Neural progenitor cell (in vitro differentiated cells): Measurements from ENCODE around the gene C1QL2. TPM values are rescaled to one million over a fixed set of nuclear protein-coding genes. Genes with fewer than 3 reads are reported as not detected.

ENCODE experiments used
- DNase-seq: peaks from one replicate; pipeline ENCODE4 v3.0.0-alpha.2; 2016; ENCODE audit warnings: low spot score
- H2AFZ ChIP-seq: fragments of 200-600 bp; sonication (generic); replicated peaks from 2 replicates; pipeline ENCODE4 v1.6.1; 2016; ENCODE audit warnings: antibody characterized with exemption
- H3F3A ChIP-seq: fragments of 200-600 bp; sonication (generic); 2 replicates; pipeline ENCODE4 v1.6.1; 2016; ENCODE audit warnings: antibody characterized with exemption, low read depth
- H3K27ac ChIP-seq: fragments of 200-600 bp; sonication (generic); 2 replicates; pipeline ENCODE4 v1.5.1; 2016; ENCODE audit warnings: mild to moderate bottlenecking
- H3K27me3 ChIP-seq: fragments of 200-600 bp; sonication (generic); 2 replicates; pipeline ENCODE4 v1.6.1; 2016; ENCODE audit warnings: mild to moderate bottlenecking, moderate library complexity
- H3K36me3 ChIP-seq: fragments of 200-600 bp; sonication (generic); 2 replicates; pipeline ENCODE4 v1.5.1; 2016
- H3K4me1 ChIP-seq: fragments of 200-600 bp; sonication (generic); 2 replicates; pipeline ENCODE4 v1.6.1; 2016; ENCODE audit warnings: mixed run types
- H3K4me2 ChIP-seq: fragments of 200-600 bp; sonication (generic); 2 replicates; pipeline ENCODE4 v1.6.1; 2016
- H3K4me3 ChIP-seq: fragments of 200-600 bp; sonication (generic); 2 replicates; pipeline ENCODE4 v1.5.1; 2016
- H3K79me2 ChIP-seq: fragments of 200-600 bp; sonication (generic); 2 replicates; pipeline ENCODE4 v1.6.1; 2016; ENCODE audit warnings: low read depth
- H3K9ac ChIP-seq: fragments of 200-600 bp; sonication (generic); 2 replicates; pipeline ENCODE4 v1.6.1; 2016
- H3K9me3 ChIP-seq: fragments of 200-600 bp; sonication (generic); 2 replicates; pipeline ENCODE4 v1.5.1; 2016; ENCODE audit warnings: low read depth
- H4K20me1 ChIP-seq: fragments of 200-600 bp; sonication (generic); 2 replicates; pipeline ENCODE4 v1.6.1; 2016; ENCODE audit warnings: low read depth
- H3K27ac Mint-ChIP-seq: 3 replicates; pipeline ENCODE4 v1.8.0; 2021; ENCODE audit warnings: mixed read lengths
- H3K27me3 Mint-ChIP-seq: 2 replicates; pipeline ENCODE4 v1.8.0; 2022; ENCODE audit warnings: low read depth, mild to moderate bottlenecking, inconsistent platforms, moderate library complexity, mixed read lengths; ENCODE audit not compliant: insufficient read depth
- H3K36me3 Mint-ChIP-seq: 3 replicates; pipeline ENCODE4 v1.8.0; 2021; ENCODE audit warnings: mixed read lengths
- H3K4me1 Mint-ChIP-seq: 3 replicates; pipeline ENCODE4 v1.8.0; 2021; ENCODE audit warnings: mixed read lengths
- H3K4me3 Mint-ChIP-seq: 3 replicates; pipeline ENCODE4 v1.8.0; 2021; ENCODE audit warnings: mild to moderate bottlenecking, moderate library complexity, mixed read lengths
- H3K9me3 Mint-ChIP-seq: 3 replicates; pipeline ENCODE4 v1.8.0; 2020; ENCODE audit warnings: mixed read lengths
- CTCF ChIP-seq: fragments of 200-600 bp; sonication (generic); IDR thresholded peaks from 2 replicates; pipeline ENCODE4 v1.5.1; 2017; ENCODE audit warnings: antibody characterized with exemption, mild to moderate bottlenecking
- EZH2 ChIP-seq: fragments of 200-600 bp; sonication (generic); IDR thresholded peaks from 2 replicates; pipeline ENCODE4 v1.6.1; 2017; ENCODE audit warnings: antibody characterized with exemption, mild to moderate bottlenecking, moderate library complexity
- EZH2phosphoT487 ChIP-seq: fragments of 200-600 bp; sonication (generic); IDR thresholded peaks from 2 replicates; pipeline ENCODE4 v1.6.1; 2017; ENCODE audit warnings: antibody characterized with exemption
- total RNA-seq: library from RNA; depleted of rRNA; stranded (reverse); fragments of >200 nt; gene quantifications from 2 replicates; pipeline ENCODE4 v1.2.3, GENCODE V29; 2015; ENCODE audit warnings: low replicate concordance

C1QL2 gene
- total RNA-seq, 1 donor from 2014 or later = not detected

GRCh38 chr2:119117891-119118882, 40.4 kb downstream of the C1QL2 start:
- Histone ChIP-seq H2AFZ (no peak overlapping the region), H3K27me3 (no peaks in the 10 kb centered on the region), H3K4me2 (no peak overlapping the region), H3F3A (no peaks in the 10 kb centered on the region), H3K36me3 (no peaks in the 10 kb centered on the region), H3K4me3 (no peak overlapping the region), H3K79me2 (no peaks in the 10 kb centered on the region), H3K9ac (no peak overlapping the region), H3K9me3 (no peaks in the 10 kb centered on the region), H4K20me1 (no peaks in the 10 kb centered on the region), H3K27ac (no peak overlapping the region), H3K4me1 (no peaks in the 10 kb centered on the region)
- peaks cover 7% of the 10 kb centered on the region for H3K4me1 Mint-ChIP-seq
- TF ChIP-seq EZH2phosphoT487 (no peak), CTCF (no peak), EZH2 (no peak)
- H3K36me3 Mint-ChIP-seq = no peaks in the 10 kb centered on the region
- DNase-seq = no peak
- no peaks in the 10 kb centered on the region for H3K9me3 Mint-ChIP-seq
- no peak overlapping the region for H3K27ac Mint-ChIP-seq
- peaks cover 7% of the 10 kb centered on the region for H3K27me3 Mint-ChIP-seq
- H3K4me3 Mint-ChIP-seq = no peak overlapping the region

- Mint-ChIP-seq H3K4me1 (peaks cover 14% of the 10 kb centered on the region), H3K9me3 (no peaks in the 10 kb centered on the region), H3K27me3 (peaks cover 8% of the 10 kb centered on the region), H3K36me3 (no peaks in the 10 kb centered on the region), H3K27ac (no peak overlapping the region), H3K4me3 (no peak overlapping the region)
- H2AFZ ChIP-seq = no peak overlapping the region
- H3K27me3 ChIP-seq = no peaks in the 10 kb centered on the region
- H4K20me1 ChIP-seq = no peaks in the 10 kb centered on the region
- H3K9ac ChIP-seq = no peak overlapping the region
- no peak overlapping the region for H3K4me2 ChIP-seq
- H3K27ac ChIP-seq = no peak overlapping the region
- H3K4me3 ChIP-seq = no peak overlapping the region
- TF ChIP-seq CTCF (no peak), EZH2 (no peak)
- DNase-seq = no peak
- no peaks in the 10 kb centered on the region for H3K36me3 ChIP-seq
- H3F3A ChIP-seq = no peaks in the 10 kb centered on the region
- H3K4me1 ChIP-seq = no peaks in the 10 kb centered on the region
- H3K79me2 ChIP-seq = no peaks in the 10 kb centered on the region
- H3K9me3 ChIP-seq = no peaks in the 10 kb centered on the region
These were observed 41.1 kb downstream of the C1QL2 start for GRCh38 chr2:119117408-119117807.

- H3K36me3 Mint-ChIP-seq = no peaks in the 10 kb centered on the region
- H3K4me3 ChIP-seq = no peak overlapping the region
- no peak overlapping the region for H3K4me3 Mint-ChIP-seq
- peaks cover 15% of the 10 kb centered on the region for H3K4me1 Mint-ChIP-seq
- no peak overlapping the region for H3K27ac Mint-ChIP-seq
- H3K4me2 ChIP-seq = no peak overlapping the region
- no peaks in the 10 kb centered on the region for H3K36me3 ChIP-seq
- DNase-seq = no peak
- no peaks in the 10 kb centered on the region for H3K27me3 ChIP-seq
- H3F3A ChIP-seq = no peaks in the 10 kb centered on the region
- peaks cover 10% of the 10 kb centered on the region for H3K27me3 Mint-ChIP-seq
- no peaks in the 10 kb centered on the region for H3K4me1 ChIP-seq
- no peak overlapping the region for H3K9ac ChIP-seq
- H2AFZ ChIP-seq = no peak overlapping the region
- TF ChIP-seq CTCF (no peak), EZH2 (no peak), EZH2phosphoT487 (no peak)
- no peaks in the 10 kb centered on the region for H3K9me3 ChIP-seq
- no peaks in the 10 kb centered on the region for H3K79me2 ChIP-seq
- H4K20me1 ChIP-seq = no peaks in the 10 kb centered on the region
- peaks cover 1% of the 10 kb centered on the region for H3K9me3 Mint-ChIP-seq
- no peak overlapping the region for H3K27ac ChIP-seq
These were observed 41.9 kb downstream of the C1QL2 start for GRCh38 chr2:119116411-119117295.
